GM10847 (cell line): Measurements from ENCODE around the gene CX3CL1.

Source experiments
- POLR2A ChIP-seq: IDR thresholded peaks from 2 replicates; pipeline ENCODE4 v1.6.1; 2011; ENCODE audit not compliant: insufficient read length; ENCODE audit errors: extremely low read depth

CX3CL1 gene

DNA sequence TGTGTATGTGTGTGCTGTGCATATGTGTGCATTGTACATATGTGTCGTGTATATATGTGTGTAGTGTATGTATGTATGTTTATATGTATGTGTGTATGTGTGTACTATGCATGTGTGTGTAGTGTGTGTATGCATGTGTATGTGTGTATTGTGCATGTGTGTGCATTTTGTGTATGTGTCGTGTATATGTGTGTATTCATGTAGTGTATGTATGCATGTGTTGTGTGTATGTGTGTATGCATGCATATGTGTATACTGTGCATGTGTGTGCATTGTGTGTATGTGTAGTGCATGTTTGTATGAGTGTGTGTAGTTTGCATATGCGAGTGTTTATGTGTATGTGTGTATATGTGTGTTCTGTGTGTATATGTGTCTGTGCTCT is 16.8 kb downstream of the CX3CL1 start:
- no peak for TF ChIP-seq POLR2A

DNA sequence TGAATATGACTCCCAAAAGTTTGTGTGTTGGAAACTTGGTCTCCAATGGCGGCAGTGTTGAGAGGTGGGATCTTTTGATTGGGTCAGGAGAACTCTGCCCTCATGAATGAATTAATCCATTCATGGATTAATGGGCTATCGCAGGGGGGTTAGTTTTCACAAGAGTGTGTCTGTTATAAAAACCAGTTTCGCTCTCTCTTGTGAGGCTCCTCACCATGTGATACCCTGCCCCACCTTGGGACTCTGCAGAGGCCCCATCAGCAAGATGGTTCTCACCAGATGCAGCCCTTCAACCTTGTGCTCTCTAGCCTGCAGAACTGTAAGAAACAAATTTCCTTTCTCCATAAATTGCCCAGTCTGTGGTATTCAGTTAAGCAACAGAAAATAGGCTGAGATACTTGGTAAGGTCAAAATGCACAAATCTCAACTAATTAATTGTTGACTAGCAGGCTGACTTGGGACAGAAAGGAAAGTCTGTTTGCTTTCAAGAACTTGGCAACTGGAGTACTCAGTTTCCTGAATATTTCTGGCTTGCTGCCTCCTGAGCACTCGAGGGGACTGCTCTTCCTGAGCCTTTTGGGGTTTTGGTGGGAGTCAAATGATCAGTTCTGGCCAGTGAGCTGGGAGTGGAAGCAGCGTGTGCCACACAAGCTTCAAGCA is 18.5 kb downstream of the CX3CL1 start:
- TF ChIP-seq POLR2A, result no peak

DNA sequence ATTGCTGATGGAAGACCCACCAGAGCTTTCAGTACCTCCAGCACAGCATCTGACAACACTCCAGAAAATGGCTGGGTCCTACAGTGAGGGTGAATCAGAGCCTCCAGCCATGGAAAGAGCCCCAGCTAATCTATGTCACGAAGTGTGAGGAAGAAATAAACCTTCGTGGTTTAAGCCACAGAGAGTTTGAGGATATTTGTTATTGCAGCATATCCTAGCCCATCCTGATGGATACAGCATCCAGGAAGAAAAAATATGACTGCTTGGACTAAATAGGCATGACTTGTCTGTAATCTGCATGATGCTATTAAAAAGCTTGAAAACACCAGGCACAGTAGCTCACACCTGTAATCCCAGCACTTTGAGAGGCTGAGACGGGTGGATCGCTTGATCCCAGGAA is 19.0 kb downstream of the CX3CL1 start:
- TF ChIP-seq POLR2A, result no peak

DNA sequence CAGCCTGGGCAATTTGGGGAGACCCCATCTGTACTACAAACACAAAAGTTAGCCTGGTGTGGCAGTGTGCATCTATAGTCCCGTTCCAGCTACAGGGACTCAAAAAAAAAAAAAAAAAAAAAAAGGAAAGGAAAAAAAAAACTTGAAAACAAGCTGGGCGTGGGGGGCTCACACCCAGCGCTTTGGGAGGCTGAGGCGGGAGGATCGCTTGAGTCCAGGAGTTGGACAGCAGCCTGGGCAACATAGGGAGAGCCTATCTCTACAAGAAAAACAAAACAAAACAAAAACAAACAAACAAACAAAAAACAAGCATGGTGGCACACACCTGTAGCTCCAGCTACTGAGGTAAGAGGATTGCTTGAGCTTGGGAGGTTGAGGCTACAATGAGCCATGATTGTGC is 19.4 kb downstream of the CX3CL1 start:
- no peak for TF ChIP-seq POLR2A

DNA sequence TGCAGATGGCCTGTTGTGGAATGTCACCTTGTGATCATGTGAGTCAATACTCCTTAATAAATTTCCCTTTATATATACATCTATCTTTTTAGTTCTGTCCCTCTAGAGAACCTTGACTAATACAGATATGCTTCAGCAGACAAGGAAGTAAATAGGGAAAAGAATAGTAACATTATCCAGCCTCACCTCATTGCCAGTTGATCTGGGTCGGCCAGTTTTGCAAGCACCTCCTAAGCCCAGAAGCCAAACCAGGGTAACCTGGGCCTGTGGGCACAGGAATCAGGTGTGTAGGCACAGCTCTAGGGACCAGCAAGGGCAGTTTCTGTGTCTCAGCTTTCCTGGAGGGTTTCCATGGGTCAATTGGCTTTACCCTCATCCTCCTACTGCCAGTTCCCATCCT is 20.4 kb downstream of the CX3CL1 start:
- no peak for TF ChIP-seq POLR2A

DNA sequence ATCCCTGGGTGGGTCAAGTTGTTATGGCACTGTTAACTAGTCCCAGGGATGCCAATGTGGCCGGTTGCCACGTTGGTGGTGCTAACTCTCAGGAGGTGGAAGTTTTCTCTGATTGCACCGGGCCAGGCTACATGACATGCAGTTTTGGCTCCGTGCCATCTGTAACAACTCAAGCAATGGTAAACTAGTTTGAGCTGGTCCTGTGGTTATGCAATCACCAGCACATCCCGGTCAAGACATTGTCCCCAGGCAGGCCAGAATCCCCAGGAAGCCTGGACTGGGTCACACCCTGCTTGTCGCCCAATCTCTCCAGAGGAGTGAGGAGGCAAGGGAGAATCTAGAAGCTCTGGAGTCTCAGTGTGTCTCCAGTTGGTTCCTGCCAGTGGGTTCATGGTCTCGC is 22.2 kb downstream of the CX3CL1 start:
- no peak for TF ChIP-seq POLR2A

DNA sequence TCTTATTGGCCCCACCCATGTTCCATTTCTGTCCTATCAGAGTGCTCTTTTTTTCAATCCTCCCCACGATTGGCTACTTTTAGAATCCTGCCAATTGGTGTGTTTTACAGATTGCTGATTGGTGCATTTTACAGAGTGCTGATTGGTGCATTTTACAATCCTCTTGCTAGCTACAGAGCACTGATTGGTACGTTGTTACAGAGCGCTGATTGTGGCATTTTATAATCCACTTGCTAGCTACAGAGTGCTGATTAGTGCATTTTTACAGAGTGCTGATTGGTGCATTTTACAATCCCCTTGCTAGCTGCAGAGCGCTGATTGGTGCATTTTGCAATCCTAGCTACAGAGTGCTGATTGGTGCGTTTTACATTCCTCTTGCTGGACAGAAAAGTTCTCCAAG is 22.7 kb downstream of the CX3CL1 start:
- TF ChIP-seq POLR2A, result no peak

DNA sequence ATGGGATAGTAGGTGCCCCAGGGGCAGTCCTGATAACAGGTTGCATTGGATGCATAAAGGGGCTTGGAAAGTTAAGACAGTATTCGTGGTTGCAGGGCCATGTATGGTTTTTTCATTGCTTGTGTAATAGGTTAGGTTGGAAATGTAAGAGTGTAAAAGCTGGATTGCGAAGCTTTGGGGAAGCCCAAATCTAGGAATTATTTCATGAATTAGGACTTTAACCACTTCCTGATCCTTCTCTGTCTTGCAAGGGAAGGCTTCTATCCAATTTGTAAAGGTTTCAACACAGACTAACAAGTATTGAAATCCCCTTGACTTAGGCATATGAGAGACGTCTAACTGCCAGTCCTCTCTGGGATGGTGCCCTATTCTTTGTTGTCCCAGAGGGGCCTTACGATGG is 24.5 kb downstream of the CX3CL1 start:
- no peak for TF ChIP-seq POLR2A

DNA sequence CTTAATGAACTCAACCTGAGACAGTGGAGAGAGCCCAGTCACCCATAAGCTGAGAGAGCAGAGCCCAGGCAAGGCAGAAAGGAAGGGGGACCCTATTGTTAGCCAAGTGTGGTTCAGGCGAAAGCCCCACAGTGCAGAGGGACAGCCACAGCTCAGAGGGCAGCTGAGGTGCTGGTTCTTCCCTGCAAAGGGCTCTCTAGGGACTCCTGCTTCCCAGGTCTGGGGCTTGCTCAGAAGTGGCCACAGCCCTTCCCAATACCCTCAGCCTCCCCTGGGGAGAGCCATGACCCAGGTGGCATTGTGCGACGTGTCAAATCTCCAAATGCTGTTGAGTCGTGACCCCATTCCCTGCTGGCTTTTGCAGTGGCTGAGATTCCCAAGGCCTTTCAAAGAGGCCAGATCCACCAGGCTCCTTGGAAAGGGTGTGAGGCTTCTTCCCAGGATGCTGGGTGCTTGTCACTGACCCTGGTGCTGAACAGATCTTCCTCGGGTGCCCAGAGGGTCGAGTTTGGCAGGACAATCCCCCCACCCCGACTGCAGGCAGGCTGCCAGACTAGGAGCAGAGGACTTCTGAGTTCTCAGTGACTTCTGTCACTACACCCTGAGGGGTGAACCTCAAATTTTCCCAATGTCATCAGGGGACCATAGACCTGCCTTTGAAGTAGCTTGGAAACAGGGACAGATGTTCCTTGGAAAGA is 29.8 kb downstream of the CX3CL1 start:
- no peak for TF ChIP-seq POLR2A

DNA sequence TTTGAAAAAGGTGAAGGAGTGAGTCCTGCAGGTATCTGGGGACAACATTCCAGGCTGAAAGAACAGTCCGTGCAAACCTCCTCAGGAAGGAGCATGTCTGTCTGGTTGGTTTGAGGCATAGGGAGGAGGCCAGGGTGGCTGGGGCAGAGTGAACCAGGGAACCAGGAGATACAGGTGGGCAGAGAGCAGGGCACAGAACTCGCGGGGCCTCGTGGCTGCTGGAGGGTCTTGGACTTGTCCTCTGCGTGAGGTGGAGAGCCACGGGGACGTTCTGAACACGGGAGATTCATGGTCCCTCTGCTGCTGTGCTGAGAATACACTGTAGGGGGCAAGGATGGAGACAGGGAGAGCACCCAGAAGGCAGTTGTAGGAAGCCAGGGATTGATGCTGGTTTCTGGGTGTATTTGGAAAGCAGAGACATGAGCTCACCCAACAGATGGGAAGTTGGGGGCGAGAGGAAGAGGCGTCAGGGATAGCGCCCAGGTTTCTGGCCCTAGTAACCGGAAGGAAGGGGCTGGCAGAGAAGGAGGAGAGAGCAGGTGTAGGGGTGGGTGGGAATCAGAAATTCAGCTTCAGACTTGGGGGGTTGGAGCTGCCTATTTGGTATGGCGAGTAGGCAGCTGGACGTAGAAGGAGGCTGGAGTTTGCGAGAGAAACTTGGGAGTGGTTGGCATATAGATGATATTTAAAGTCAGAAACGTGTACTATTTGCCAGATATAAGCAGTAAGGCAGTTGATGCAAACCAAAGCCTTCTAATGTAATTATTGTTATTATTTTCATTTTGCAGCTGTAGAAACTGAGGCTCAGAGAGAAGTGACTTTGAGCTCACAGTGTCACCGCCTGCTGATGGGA is 31.9 kb downstream of the CX3CL1 start, which contains the start of gene CCL17:
Gene CCL17 (plus strand): TSS at position 803 of the 853 bp plus-strand sequence. CDS start 9,166 bp downstream, outside the sequence.
- no peak for TF ChIP-seq POLR2A

DNA sequence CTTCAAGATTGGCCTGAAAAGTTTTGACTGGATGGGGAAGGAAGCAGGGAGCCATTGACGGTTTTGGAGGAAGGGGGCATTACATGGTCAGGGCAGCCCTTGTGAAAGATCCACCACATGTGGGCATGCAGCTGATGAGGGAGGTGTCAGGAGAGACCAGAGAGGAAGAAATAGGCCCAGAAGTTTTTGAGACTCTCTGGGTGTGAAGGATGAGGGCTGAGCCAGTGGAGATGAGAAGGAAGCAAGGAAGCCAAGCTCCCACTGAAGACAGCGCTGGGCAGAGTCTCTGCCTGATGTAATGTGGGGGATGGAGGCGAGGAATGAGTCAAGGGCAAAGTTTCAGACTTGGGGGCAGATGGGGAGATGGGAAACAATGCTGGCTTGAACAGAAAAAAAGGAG is 32.8 kb downstream of the CX3CL1 start:
- no peak for TF ChIP-seq POLR2A

DNA sequence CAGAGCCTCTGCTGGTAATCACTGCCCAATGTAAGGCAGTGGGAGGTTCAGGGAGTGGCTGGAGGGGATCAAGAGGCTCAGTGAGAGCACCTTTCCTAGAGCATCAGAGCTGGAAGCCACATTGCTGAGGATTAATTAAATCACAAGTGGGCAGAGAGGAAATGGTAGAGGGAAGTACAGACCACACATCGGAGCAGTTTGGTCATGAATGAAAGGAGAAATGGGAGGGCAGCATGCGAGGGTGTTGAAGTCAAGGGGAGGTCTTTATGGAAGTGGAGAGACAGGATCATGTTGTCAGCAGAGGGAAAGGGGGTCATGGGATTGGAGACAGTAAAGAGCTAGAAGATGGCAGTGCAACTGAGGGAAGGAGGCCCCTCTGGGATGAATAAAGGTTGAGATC is 34.6 kb downstream of the CX3CL1 start:
- no peak for TF ChIP-seq POLR2A

DNA sequence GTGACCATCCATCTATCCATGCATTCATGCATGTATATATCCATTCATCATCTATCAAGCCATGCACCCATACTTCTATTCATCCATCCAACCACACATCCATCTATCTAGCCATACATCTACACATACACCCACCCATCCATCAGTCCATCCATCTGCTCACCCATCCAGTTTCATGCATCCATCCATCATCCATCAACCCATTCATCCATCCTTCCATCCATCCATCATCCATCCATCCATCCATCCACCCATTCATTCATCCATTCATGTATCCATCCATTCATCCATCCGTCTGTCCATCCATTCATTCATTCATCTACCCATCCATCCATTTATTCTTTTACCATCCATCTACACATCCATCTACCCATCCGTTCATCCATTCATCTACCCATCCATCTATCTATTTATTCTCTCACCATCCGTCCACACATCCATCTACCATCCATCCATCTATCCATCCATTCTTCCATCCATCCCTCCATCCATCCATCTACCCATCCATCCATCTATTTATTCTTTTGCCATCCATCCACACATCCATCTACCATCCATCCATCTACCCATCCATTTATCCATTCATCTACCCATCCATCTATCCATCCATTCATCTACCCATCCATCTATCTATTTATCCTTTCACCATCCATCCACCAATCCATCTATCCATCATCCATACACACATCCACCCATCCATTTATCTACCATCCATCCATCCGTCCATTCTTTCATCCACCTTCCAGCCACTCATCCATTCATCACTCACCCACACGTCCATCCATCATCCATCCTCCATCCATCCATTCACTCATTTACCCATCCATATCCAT is 35.4 kb downstream of the CX3CL1 start:
- no peak for TF ChIP-seq POLR2A

DNA sequence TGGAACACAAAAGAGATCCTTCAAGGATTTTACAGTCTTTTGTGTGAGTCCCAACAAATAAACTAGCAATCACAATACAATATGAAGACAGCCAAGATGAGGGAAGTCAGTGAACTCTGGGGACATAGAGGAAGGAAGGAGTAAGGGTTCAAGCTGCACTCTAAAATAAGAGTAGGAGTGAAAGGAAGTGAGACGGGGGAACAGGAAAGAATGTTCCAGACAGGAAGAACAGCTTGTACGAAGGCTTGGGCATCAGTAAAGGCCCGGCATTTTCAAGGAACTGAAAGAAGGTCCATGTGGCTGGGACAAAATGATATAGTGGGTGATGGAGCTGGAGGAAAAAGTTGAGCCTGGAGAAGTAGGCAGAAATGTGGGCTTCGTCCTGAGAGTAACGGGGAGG is 36.8 kb downstream of the CX3CL1 start:
- no peak for TF ChIP-seq POLR2A

DNA sequence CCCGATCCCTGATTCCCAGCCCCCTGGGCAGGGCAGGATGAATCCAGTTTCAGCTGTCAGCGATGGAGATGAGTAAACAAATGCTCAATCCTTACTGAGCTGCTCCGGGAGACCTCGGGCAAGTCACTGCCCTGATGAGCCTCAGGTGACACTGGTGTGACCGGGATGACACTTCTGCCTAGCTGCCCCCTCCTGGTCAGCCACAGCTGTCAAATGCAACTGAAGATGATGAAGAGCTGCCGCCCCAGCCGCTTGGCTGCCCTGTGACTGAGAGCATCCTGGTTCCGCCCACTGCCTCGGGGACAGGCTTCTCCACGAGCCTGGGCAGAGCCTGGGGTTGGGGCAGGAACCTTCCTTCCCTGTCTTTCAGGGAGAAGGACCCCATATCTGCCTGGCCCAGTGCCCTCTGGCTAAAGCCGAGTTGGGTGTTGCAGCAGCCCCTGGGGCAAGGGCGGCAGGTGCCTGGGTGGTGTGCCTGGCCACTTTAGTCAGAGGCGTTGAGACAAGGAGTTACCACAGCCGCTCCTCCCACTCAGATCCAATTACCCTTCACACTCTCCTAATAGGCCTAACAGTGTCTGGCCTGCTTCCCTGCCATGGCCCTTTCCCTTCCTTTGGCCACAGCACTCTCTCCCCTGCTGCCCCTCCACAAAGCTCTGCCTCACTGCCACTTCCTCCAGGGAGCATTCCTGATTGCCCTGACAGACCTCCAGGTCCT is 37.7 kb downstream of the CX3CL1 start:
- no peak for TF ChIP-seq POLR2A

DNA sequence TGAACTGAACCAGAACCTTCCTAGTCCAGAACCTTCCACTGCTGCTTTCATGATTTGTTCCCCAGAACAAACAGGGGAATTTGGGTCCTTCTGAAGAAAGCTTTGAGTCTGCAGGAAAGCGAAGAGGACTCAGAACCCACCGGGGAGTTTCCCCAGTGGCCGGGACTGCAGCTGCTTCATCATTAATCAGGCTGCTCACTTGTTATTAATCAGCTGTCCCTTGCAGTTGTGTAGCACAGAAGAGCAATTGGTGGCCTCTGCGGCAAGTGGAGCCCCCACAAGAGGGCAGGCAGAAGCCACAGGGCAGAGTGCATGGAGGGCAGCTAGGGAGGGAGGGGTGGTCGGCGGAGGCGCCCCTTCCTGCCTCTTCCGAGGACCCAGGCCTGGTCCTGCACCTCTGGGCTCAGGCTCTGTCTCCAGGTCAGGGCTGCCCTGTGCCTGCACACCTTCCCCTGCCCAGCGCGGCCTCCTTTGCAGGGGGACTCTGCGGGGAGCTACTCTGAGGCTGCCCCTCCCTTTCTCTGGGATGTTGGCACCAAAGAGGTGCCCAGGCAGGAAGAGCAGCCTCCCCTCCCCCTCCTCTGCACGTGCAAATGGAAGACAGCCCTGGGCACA is 39.2 kb downstream of the CX3CL1 start:
- TF ChIP-seq POLR2A, result no peak
